ENCODE data around the gene RALGAPA2.

RALGAPA2 gene

GRCh38 chr20:20720158-20720557 lies 7.7 kb upstream of the RALGAPA2 start:
- no peak for DNase-seq

GRCh38 chr20:20719411-20719810 lies 7.0 kb upstream of the RALGAPA2 start:
- no peak for DNase-seq

GRCh38 chr20:20713244-20713765 lies 861 bp upstream of the RALGAPA2 start:
- DNase-seq, result peak; percentile 5

- DNase-seq, result peak; percentile 3
Observed at GRCh38 chr20:20712004-20712473, 405 bp downstream of the RALGAPA2 start.

GRCh38 chr20:20711413-20711812 lies 1.0 kb downstream of the RALGAPA2 start:
- no peak for DNase-seq

- no peak for DNase-seq
Observed at GRCh38 chr20:20710443-20711315, 1.8 kb downstream of the RALGAPA2 start.

- DNase-seq, result no peak
Observed at GRCh38 chr20:20709887-20710286, 2.6 kb downstream of the RALGAPA2 start.

- no peak for DNase-seq
Observed at GRCh38 chr20:20706285-20706684, 6.2 kb downstream of the RALGAPA2 start.

GRCh38 chr20:20702330-20703245 lies 9.9 kb downstream of the RALGAPA2 start:
- no peak for DNase-seq

GRCh38 chr20:20699917-20700316 lies 12.5 kb downstream of the RALGAPA2 start:
- no peak for DNase-seq

GRCh38 chr20:20699144-20699543 lies 13.3 kb downstream of the RALGAPA2 start:
- DNase-seq, result no peak

GRCh38 chr20:20697325-20697845 lies 15.1 kb downstream of the RALGAPA2 start:
- no peak for DNase-seq

- DNase-seq, result no peak
Observed at GRCh38 chr20:20695250-20695816, 17.1 kb downstream of the RALGAPA2 start.

GRCh38 chr20:20694591-20694990 lies 17.9 kb downstream of the RALGAPA2 start:
- no peak for DNase-seq

GRCh38 chr20:20692587-20692986 lies 19.9 kb downstream of the RALGAPA2 start:
- no peak for DNase-seq

- no peak for DNase-seq
Observed at GRCh38 chr20:20691477-20692235, 20.8 kb downstream of the RALGAPA2 start.

GRCh38 chr20:20690676-20691476 lies 21.6 kb downstream of the RALGAPA2 start:
- no peak for DNase-seq

- DNase-seq, result no peak
Observed at GRCh38 chr20:20687319-20687718, 25.1 kb downstream of the RALGAPA2 start.

GRCh38 chr20:20685635-20686034 lies 26.8 kb downstream of the RALGAPA2 start:
- DNase-seq, result no peak

- DNase-seq, result no peak
Observed at GRCh38 chr20:20683481-20684321, 28.7 kb downstream of the RALGAPA2 start.

All from EL (cell line).